Measurements from ENCODE around the gene NOD2.

Gene NOD2

GRCh38 chr16:50670476-50670875 lies 22.9 kb upstream of the NOD2 start:
- TF ChIP-seq CTCF (conservative IDR thresholded peaks at IDR 0.05; ENCODE audit: low read depth, low read length), result no peak
- H3K4me3 ChIP-seq (ENCODE audit: low read length), result no peak overlapping the region
- DNase-seq (ENCODE audit: low read depth), result no peak

GRCh38 chr16:50671644-50672260 lies 21.7 kb upstream of the NOD2 start:
- no peak for DNase-seq (ENCODE audit: low read depth)
- TF ChIP-seq CTCF (conservative IDR thresholded peaks at IDR 0.05; ENCODE audit: low read depth, low read length), result peak; percentile 67
- H3K4me3 ChIP-seq (ENCODE audit: low read length), result no peak overlapping the region

- TF ChIP-seq CTCF (conservative IDR thresholded peaks at IDR 0.05; ENCODE audit: low read depth, low read length), result no peak
- no peak overlapping the region for H3K4me3 ChIP-seq (ENCODE audit: low read length)
- DNase-seq (ENCODE audit: low read depth), result no peak
These were observed 19.7 kb upstream of the NOD2 start for GRCh38 chr16:50673496-50674275.

- no peak for TF ChIP-seq CTCF (conservative IDR thresholded peaks at IDR 0.05; ENCODE audit: low read depth, low read length)
- no peak overlapping the region for H3K4me3 ChIP-seq (ENCODE audit: low read length)
- no peak for DNase-seq (ENCODE audit: low read depth)
These were observed 18.6 kb upstream of the NOD2 start for GRCh38 chr16:50674831-50675230.

GRCh38 chr16:50675686-50676610 lies 17.5 kb upstream of the NOD2 start:
- TF ChIP-seq CTCF (conservative IDR thresholded peaks at IDR 0.05; ENCODE audit: low read depth, low read length), result no peak
- DNase-seq (ENCODE audit: low read depth), result no peak
- no peak overlapping the region for H3K4me3 ChIP-seq (ENCODE audit: low read length)

- no peak for TF ChIP-seq CTCF (conservative IDR thresholded peaks at IDR 0.05; ENCODE audit: low read depth, low read length)
- no peak overlapping the region for H3K4me3 ChIP-seq (ENCODE audit: low read length)
- DNase-seq (ENCODE audit: low read depth), result no peak
These were observed 16.7 kb upstream of the NOD2 start for GRCh38 chr16:50676684-50677225.
